RWPE2 (cell line): Measurements from ENCODE around the gene SLC45A3.

Source experiments
- ATAC-seq: fragments of 200-7000 bp; cut with Tn5 transposase; 3 replicates; pipeline ENCODE4 v1.9.1; 2021; ENCODE audit warnings: low read depth
- DNase-seq: peaks from one replicate; pipeline ENCODE4 v3.0.0-alpha.2; 2020; ENCODE audit warnings: low spot score
- H3K27ac ChIP-seq: fragments of 450-650 bp; 2 replicates; pipeline ENCODE4 v1.5.1; 2017; ENCODE audit warnings: mild to moderate bottlenecking; ENCODE audit not compliant: poor library complexity, severe bottlenecking
- H3K27me3 ChIP-seq: fragments of 250-450 bp; sonication (Bioruptor Pico); 2 replicates; pipeline ENCODE4 v1.5.1; 2021; ENCODE audit warnings: mild to moderate bottlenecking, moderate library complexity; ENCODE audit not compliant: insufficient read depth, poor library complexity, severe bottlenecking
- H3K36me3 ChIP-seq: fragments of 250-450 bp; sonication (Bioruptor Pico); 2 replicates; pipeline ENCODE4 v1.5.1; 2020; ENCODE audit warnings: low read depth, mild to moderate bottlenecking, moderate library complexity
- H3K4me1 ChIP-seq: fragments of 250-450 bp; sonication (Bioruptor Pico); 2 replicates; pipeline ENCODE4 v1.5.1; 2021; ENCODE audit warnings: mild to moderate bottlenecking, moderate library complexity; ENCODE audit not compliant: insufficient read depth, poor library complexity, severe bottlenecking
- H3K4me3 ChIP-seq: fragments of 250-450 bp; sonication (Bioruptor Pico); 2 replicates; pipeline ENCODE4 v1.5.1; 2021; ENCODE audit warnings: mild to moderate bottlenecking, moderate library complexity; ENCODE audit not compliant: severe bottlenecking
- H3K9me3 ChIP-seq: fragments of 250-450 bp; sonication (Bioruptor Pico); 2 replicates; pipeline ENCODE4 v1.5.1; 2021; ENCODE audit warnings: mild to moderate bottlenecking, moderate library complexity; ENCODE audit not compliant: severe bottlenecking
- TF ChIP-seq, protein P1 (sequence below): fragments of 450-650 bp; IDR thresholded peaks from one replicate; pipeline ENCODE4 v1.5.1; 2017; ENCODE audit warnings: mild to moderate bottlenecking, moderate library complexity; ENCODE audit not compliant: poor library complexity, severe bottlenecking

The SLC45A3 gene

DNA sequence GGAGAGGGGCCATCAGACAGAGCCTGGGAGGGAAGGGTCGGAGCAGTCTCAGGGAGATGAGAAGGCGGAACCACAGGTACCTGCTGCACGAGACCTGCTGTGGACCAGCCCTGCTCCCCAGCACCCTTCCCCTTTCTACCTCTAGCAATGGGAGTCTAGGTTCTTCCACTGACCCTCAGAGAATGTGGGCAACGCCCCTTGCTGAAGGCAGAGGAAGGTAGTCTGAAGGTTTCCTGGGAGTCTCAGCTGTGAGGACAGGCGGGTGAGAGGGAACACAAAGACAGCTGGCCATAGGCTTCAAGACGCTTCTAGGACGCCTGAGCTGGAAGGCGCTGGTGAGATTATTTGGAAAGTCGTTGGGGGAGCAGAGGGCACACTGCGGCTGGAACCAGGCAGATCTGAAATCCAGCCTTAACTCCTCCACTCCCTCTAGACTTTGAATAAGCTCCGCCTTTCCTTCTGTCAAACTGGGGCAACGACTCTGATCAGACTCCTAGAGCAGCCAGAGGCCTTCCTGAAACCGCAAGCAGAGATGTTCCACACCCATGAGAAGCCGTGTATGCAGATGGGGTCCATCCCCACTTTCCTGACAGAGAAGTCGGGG lies 18.1 kb downstream of the SLC45A3 start:
- H3K9me3 ChIP-seq, result no peaks in the 10 kb centered on the region
- DNase-seq, result no peak
- H3K36me3 ChIP-seq, result no peaks in the 10 kb centered on the region
- TF ChIP-seq, protein P1, sequence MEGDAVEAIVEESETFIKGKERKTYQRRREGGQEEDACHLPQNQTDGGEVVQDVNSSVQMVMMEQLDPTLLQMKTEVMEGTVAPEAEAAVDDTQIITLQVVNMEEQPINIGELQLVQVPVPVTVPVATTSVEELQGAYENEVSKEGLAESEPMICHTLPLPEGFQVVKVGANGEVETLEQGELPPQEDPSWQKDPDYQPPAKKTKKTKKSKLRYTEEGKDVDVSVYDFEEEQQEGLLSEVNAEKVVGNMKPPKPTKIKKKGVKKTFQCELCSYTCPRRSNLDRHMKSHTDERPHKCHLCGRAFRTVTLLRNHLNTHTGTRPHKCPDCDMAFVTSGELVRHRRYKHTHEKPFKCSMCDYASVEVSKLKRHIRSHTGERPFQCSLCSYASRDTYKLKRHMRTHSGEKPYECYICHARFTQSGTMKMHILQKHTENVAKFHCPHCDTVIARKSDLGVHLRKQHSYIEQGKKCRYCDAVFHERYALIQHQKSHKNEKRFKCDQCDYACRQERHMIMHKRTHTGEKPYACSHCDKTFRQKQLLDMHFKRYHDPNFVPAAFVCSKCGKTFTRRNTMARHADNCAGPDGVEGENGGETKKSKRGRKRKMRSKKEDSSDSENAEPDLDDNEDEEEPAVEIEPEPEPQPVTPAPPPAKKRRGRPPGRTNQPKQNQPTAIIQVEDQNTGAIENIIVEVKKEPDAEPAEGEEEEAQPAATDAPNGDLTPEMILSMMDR, result no peak
- no peak overlapping the region for H3K27ac ChIP-seq
- peaks cover 21% of the 10 kb centered on the region for H3K4me1 ChIP-seq
- no peak overlapping the region for H3K4me3 ChIP-seq
- ATAC-seq, result no peak
- no peaks in the 10 kb centered on the region for H3K27me3 ChIP-seq

GRCh38 chr1:205661429-205662134 lies 18.7 kb downstream of the SLC45A3 start:
- DNase-seq (no peak), ATAC-seq (no peak)
- Histone ChIP-seq H3K4me3 (no peak overlapping the region), H3K9me3 (no peaks in the 10 kb centered on the region), H3K27ac (no peak overlapping the region), H3K27me3 (no peaks in the 10 kb centered on the region), H3K4me1 (peaks cover 21% of the 10 kb centered on the region), H3K36me3 (no peaks in the 10 kb centered on the region)
- TF ChIP-seq, protein P1, result no peak

- Histone ChIP-seq H3K9me3 (no peaks in the 10 kb centered on the region), H3K27me3 (no peaks in the 10 kb centered on the region), H3K27ac (no peak overlapping the region), H3K4me3 (no peak overlapping the region), H3K4me1 (peaks cover 15% of the 10 kb centered on the region), H3K36me3 (no peaks in the 10 kb centered on the region)
- DNase-seq (no peak), ATAC-seq (no peak)
- TF ChIP-seq, protein P1, result no peak
Observed at GRCh38 chr1:205660361-205660760, 19.9 kb downstream of the SLC45A3 start.

DNA sequence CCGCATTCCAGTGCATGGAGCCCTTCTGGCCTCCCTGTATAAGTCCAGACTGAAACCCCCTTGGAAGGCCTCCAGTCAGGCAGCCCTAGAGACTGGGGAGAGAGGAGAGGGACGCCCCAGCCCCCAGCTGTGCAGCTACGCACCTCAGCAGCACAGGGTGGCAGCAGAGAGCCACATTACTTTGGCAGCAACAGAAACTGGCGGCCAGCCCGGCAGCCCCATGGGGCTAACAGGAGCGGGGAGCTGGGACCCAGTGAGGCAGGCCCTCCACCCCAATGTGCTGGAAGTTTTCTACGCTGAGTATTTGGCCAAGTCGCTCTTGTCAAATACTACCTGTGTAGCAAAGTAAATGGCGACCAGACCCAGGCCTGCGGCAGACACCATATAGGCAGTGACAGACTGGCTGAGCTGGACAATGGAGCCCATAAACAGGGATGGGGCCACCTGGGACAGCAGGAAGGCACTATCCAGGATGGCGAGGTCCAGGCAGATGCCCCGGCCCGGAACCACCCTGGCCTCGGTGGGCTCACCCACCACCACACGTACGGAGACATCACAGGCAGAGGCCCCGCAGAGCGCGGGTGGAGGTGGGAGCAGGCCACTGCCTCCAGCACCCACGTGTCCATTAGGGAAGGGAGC lies 21.2 kb downstream of the SLC45A3 start:
- no peak overlapping the region for H3K27ac ChIP-seq
- no peaks in the 10 kb centered on the region for H3K9me3 ChIP-seq
- DNase-seq, result no peak
- no peak overlapping the region for H3K4me3 ChIP-seq
- no peaks in the 10 kb centered on the region for H3K36me3 ChIP-seq
- H3K27me3 ChIP-seq, result no peaks in the 10 kb centered on the region
- peak; percentile 79 for ATAC-seq
- peaks cover 2% of the 10 kb centered on the region for H3K4me1 ChIP-seq
- TF ChIP-seq, protein P1, result peak; percentile 91
